GM12878 (cell line): Measurements from ENCODE around the gene CEP170B. TPM values are rescaled to one million over a fixed set of nuclear protein-coding genes. Genes with fewer than 3 reads are reported as not detected.
"Not testable (repeated sequence)": the region's sequence is repeated elsewhere in the genome, so short reads cannot be mapped to it uniquely, and the experiment has no call there.

Experiments
- ATAC-seq: fragments of 200-7000 bp; cut with Tn5 transposase; 3 replicates; pipeline ENCODE4 v1.9.1; 2020; ENCODE audit warnings: mild to moderate bottlenecking, moderate library complexity
- BruUV-seq: library from RNA; stranded (reverse); fragments of 400-500 nt; replicated peaks from 2 replicates; lab custom pipeline; 2021; lab: Mats Ljungman, UMichigan
- CTCF ChIA-PET: fragments of 300-600 bp; sonication (Branson Sonifier 250); formaldehyde crosslinking; extraction: SDS; loops from one replicate; lab custom pipeline; 2021; ENCODE audit warnings: inconsistent platforms; lab: Yijun Ruan, JAX
- POLR2A ChIA-PET: fragments of 350-600 bp; formaldehyde crosslinking; extraction: SDS; loops from one replicate; lab custom pipeline; 2021; ENCODE audit warnings: inconsistent platforms; lab: Charles Lee
- RAD21 ChIA-PET: fragments of 300-600 bp; sonication (Branson Sonifier 250); formaldehyde crosslinking; loops from one replicate; lab custom pipeline; 2023; ENCODE audit warnings: antibody characterized with exemption; ENCODE audit not compliant: unreplicated experiment; lab: Charles Lee
- SMC1A ChIA-PET: fragments of 300-600 bp; sonication (Branson Sonifier 250); formaldehyde crosslinking; loops from one replicate; lab custom pipeline; 2023; ENCODE audit not compliant: unreplicated experiment, uncharacterized antibody; lab: Charles Lee
- DNase-seq: peaks from one replicate; pipeline ENCODE4 v3.0.0-alpha.2; 2011; ENCODE audit warnings: low read depth, low spot score
- FAIRE-seq: peaks from 3 replicates; lab custom pipeline; 2011; peaks lifted over from hg19 to GRCh38; lab: Jason Lieb, UNC
- H2AFZ ChIP-seq: 2 replicates; pipeline ENCODE4 v1.6.0; 2011; ENCODE audit warnings: low read depth, low read length, control low read depth; ENCODE audit not compliant: control insufficient read depth
- H3K27ac ChIP-seq: 2 replicates; pipeline ENCODE4 v1.5.1; 2011; ENCODE audit warnings: control low read depth; ENCODE audit not compliant: control insufficient read depth, insufficient read depth
- H3K27me3 ChIP-seq, 2 experiments: replicated peaks in 1 of 2; 2 replicates each; pipeline versions ENCODE4 v1.6.0 to v1.6.1; 2011; ENCODE audit warnings: low read length in 1 of 2; ENCODE audit not compliant: control insufficient read depth in 2 of 2, insufficient read depth in 2 of 2
- H3K36me3 ChIP-seq, 2 experiments: 2 replicates each; pipeline ENCODE4 v1.5.1; 2011; ENCODE audit warnings: low read length in 1 of 2; ENCODE audit not compliant: control insufficient read depth in 2 of 2, insufficient read depth in 2 of 2
- H3K4me1 ChIP-seq: 2 replicates; pipeline ENCODE4 v1.6.1; 2011; ENCODE audit warnings: mild to moderate bottlenecking, low read length, moderate library complexity, mixed read lengths; ENCODE audit not compliant: control insufficient read depth, insufficient read depth
- H3K4me2 ChIP-seq: 2 replicates; pipeline ENCODE4 v1.6.0; 2011; ENCODE audit warnings: control low read depth; ENCODE audit not compliant: control insufficient read depth, insufficient read depth
- H3K4me3 ChIP-seq: fragments of 200-600 bp; sonication (generic); 2 replicates; pipeline ENCODE4 v1.5.1; 2016
- H3K79me2 ChIP-seq: 2 replicates; pipeline ENCODE4 v1.6.0; 2011; ENCODE audit warnings: low read length; ENCODE audit not compliant: control insufficient read depth, insufficient read depth
- H3K9ac ChIP-seq: 2 replicates; pipeline ENCODE4 v1.8.0; 2011; ENCODE audit warnings: low read length, control low read depth, mixed read lengths; ENCODE audit not compliant: control insufficient read depth, insufficient read depth
- H3K9me3 ChIP-seq: replicated peaks from 3 replicates; pipeline ENCODE4 v1.5.1; 2011; ENCODE audit warnings: mild to moderate bottlenecking, low read length; ENCODE audit not compliant: control insufficient read depth, insufficient read depth
- H4K20me1 ChIP-seq: 2 replicates; pipeline ENCODE4 v1.6.0; 2011; ENCODE audit not compliant: control insufficient read depth, insufficient read depth
- CEBPB ChIP-seq, 2 experiments: fragments of 150-350 bp in 1 of 2; IDR thresholded peaks; 2 replicates each; pipeline ENCODE4 v1.6.1; 2012 to 2014; ENCODE audit warnings: low read depth in 2 of 2, low read length in 2 of 2, borderline replicate concordance in 1 of 2, inconsistent platforms in 1 of 2
- CTCF ChIP-seq, 3 experiments: IDR thresholded peaks in 2 of 3; conservative IDR thresholded peaks in 1 of 3; 2 replicates each; pipeline ENCODE4 v1.5.1; 2011; ENCODE audit warnings: low read depth in 3 of 3, low read length in 3 of 3, mild to moderate bottlenecking in 3 of 3, control low read depth in 2 of 3, moderate library complexity in 2 of 3, inconsistent platforms in 1 of 3, mixed read lengths in 1 of 3; ENCODE audit not compliant: control insufficient read depth in 2 of 3, insufficient read depth in 1 of 3; ENCODE audit errors: extremely low read depth in 1 of 3
- E4F1 ChIP-seq: fragments of 450-650 bp; IDR thresholded peaks from 2 replicates; pipeline ENCODE4 v1.6.1; 2018; ENCODE audit warnings: borderline replicate concordance, mild to moderate bottlenecking; ENCODE audit not compliant: partially characterized antibody
- FOS ChIP-seq: IDR thresholded peaks from 3 replicates; pipeline ENCODE4 v1.6.1; 2011; ENCODE audit warnings: borderline replicate concordance; ENCODE audit not compliant: insufficient read length; ENCODE audit errors: extremely low read depth
- HCFC1 ChIP-seq: fragments of 150-350 bp; IDR thresholded peaks from 2 replicates; pipeline ENCODE4 v1.6.1; 2014; ENCODE audit warnings: low read length
- MTA2 ChIP-seq: fragments of 450-650 bp; IDR thresholded peaks from 2 replicates; pipeline ENCODE4 v1.6.1; 2016; ENCODE audit warnings: low read depth, mild to moderate bottlenecking, moderate library complexity
- NBN ChIP-seq: fragments of 450-650 bp; IDR thresholded peaks from 2 replicates; pipeline ENCODE4 v1.6.1; 2016
- NFIC ChIP-seq: IDR thresholded peaks from 2 replicates; pipeline ENCODE4 v1.6.1; 2012; ENCODE audit warnings: low read depth, mild to moderate bottlenecking, inconsistent platforms, low read length, moderate library complexity
- STAT3 ChIP-seq: IDR thresholded peaks from 2 replicates; pipeline ENCODE4 v1.6.1; 2011; ENCODE audit warnings: low read depth, low read length, improper control_type of control experiment
- USF2 ChIP-seq: IDR thresholded peaks from 2 replicates; pipeline ENCODE4 v1.6.1; 2011; ENCODE audit warnings: low read depth, low read length, improper control_type of control experiment, borderline replicate concordance
- ZNF24 ChIP-seq: fragments of 450-650 bp; IDR thresholded peaks from 2 replicates; pipeline ENCODE4 v1.6.1; 2017; ENCODE audit warnings: antibody characterized with exemption, mild to moderate bottlenecking
- WGBS: methylation state at CpG from one replicate; pipeline ENCODE4 v1.1.6; 2016; ENCODE audit warnings: low lambda C conversion rate; ENCODE audit not compliant: insufficient replicate concordance, insufficient coverage; ENCODE audit errors: missing lambda C conversion rate; 5-methylcytosine and 5-hydroxymethylcytosine counted together
- in situ Hi-C: fragments of 300-500 bp; cut with MboI; formaldehyde crosslinking; loops from 9 replicates; pipeline ENCODE4 v1.14.3; 2018; ENCODE audit warnings: mixed read lengths
- intact Hi-C: fragments of 100-400 bp; cut with micrococcal nuclease; formaldehyde crosslinking; loops from one replicate; pipeline ENCODE4 v1.14.2; 2022; ENCODE audit not compliant: unreplicated experiment
- polyA plus RNA-seq, 11 experiments: library from polyadenylated mRNA; depleted of rRNA in 4 of 11; unstranded in 6 of 11; stranded (reverse) in 5 of 11; fragments of >200 nt; fragmentation: Nextera tagmentation in 4 of 11; fragmentation: Illumina TruSeq in 1 of 11; extraction: Ambion mirVana in 4 of 11; extraction: Trizol in 1 of 11; gene quantifications; 1 replicate in 1 of 11; 2 replicates in 10 of 11; pipeline versions ENCODE4 v1.2.1 to v1.2.3, GENCODE V29; 2011 to 2016; ENCODE audit warnings: inconsistent platforms in 2 of 11, missing spikeins in 2 of 11, low read depth in 1 of 11
- total RNA-seq, 4 experiments: library from RNA; depleted of rRNA in 3 of 4; stranded (reverse); fragments of >200 nt in 3 of 4; fragmentation: Illumina TruSeq in 1 of 4; extraction: Trizol in 1 of 4; gene quantifications; 2 replicates each; pipeline versions ENCODE4 v1.2.1 to v1.2.3, GENCODE V29; 2013 to 2021

The CEP170B gene
- total and polyA plus RNA-seq, 10 of the 15 experiments (the other 5 are each of a cell fraction or from before 2014, with no cell fraction given) = 0.01 to 0.44 (median 0.05) TPM; not detected in 4

GRCh38 chr14:104890292-104890691 is 25.2 kb downstream of the CEP170B start:
- SMC1A ChIA-PET, POLR2A ChIA-PET, H3K9ac ChIP-seq, FAIRE-seq, H4K20me1 ChIP-seq, H3K9me3 ChIP-seq, CTCF ChIA-PET, H3K4me3 ChIP-seq, H3K4me1 ChIP-seq, H3K36me3 ChIP-seq, H3K27ac ChIP-seq, H3K27me3 ChIP-seq, BruUV-seq, DNase-seq, RAD21 ChIA-PET, H3K79me2 ChIP-seq, ATAC-seq, H2AFZ ChIP-seq, H3K4me2 ChIP-seq: not testable (repeated sequence)
- intact Hi-C loops = loop anchor here (10.0 kb wide), 1 partner anchor 85 kb away; the partner anchor contains the start of gene AHNAK2
- in situ Hi-C loops = loop anchor here (10.0 kb wide), 1 partner anchor 155 kb away; no protein-coding TSS in a partner anchor

GRCh38 chr14:104891121-104891551 is 26.1 kb downstream of the CEP170B start:
- no peak for DNase-seq
- no peak overlapping the region for H3K4me3 ChIP-seq
- H3K36me3 ChIP-seq = no peaks in the 10 kb centered on the region
- FAIRE-seq = no peak
- ChIA-PET SMC1A (no interaction called here), CTCF (no interaction called here), POLR2A (no interaction called here), RAD21 (no interaction called here)
- BruUV-seq = no TSS peak
- no peak overlapping the region for H3K9ac ChIP-seq
- no peaks in the 10 kb centered on the region for H3K27me3 ChIP-seq
- H4K20me1 ChIP-seq = no peaks in the 10 kb centered on the region
- no peaks in the 10 kb centered on the region for H3K4me1 ChIP-seq
- no peak overlapping the region for H3K27ac ChIP-seq
- in situ Hi-C loops (loop anchor here (10.0 kb wide), 1 partner anchor 154 kb away; no protein-coding TSS in a partner anchor), intact Hi-C loops (loop anchor here (10.0 kb wide), 1 partner anchor 84 kb away; the partner anchor contains the start of gene AHNAK2)
- no peaks in the 10 kb centered on the region for H3K9me3 ChIP-seq
- 62% methylated on average over 4 of the region's 4 CpGs for WGBS
- H3K4me2 ChIP-seq = no peak overlapping the region
- no peak for ATAC-seq
- H3K79me2 ChIP-seq = no peaks in the 10 kb centered on the region
- H2AFZ ChIP-seq = no peak overlapping the region
- TF ChIP-seq NFIC = no peak
- no peak for TF ChIP-seq ZNF24
- TF ChIP-seq STAT3 = no peak
- no peak for TF ChIP-seq CEBPB (IDR thresholded peaks at IDR 0.05; ENCODE audit: borderline replicate concordance in 1 of 2, low read depth in 2 of 2, low read length in 2 of 2)
- TF ChIP-seq HCFC1 = no peak
- TF ChIP-seq NBN = no peak
- no peak for TF ChIP-seq E4F1
- TF ChIP-seq FOS = no peak
- TF ChIP-seq USF2 = no peak
- TF ChIP-seq MTA2 = no peak
- no peak for TF ChIP-seq CTCF (IDR thresholded peaks at IDR 0.05 in 2 of 3, conservative IDR thresholded peaks at IDR 0.05 in 1 of 3; ENCODE audit: control insufficient read depth in 2 of 3, extremely low read depth in 1 of 3, insufficient read depth in 1 of 3, low read depth in 3 of 3, low read length in 3 of 3)
